T1000 (cell line): ENCODE data around the gene TMEM95.
"Not testable (repeated sequence)": the region's sequence is repeated elsewhere in the genome, so short reads cannot be mapped to it uniquely, and the experiment has no call there.

Source experiments
- DNase-seq: peaks from one replicate; lab custom pipeline; 2025; ENCODE audit warnings: mixed read lengths; lab: John Stamatoyannopoulos, UW

TMEM95 gene

GRCh38 chr17:7346761-7347614 lies 8.0 kb upstream of the TMEM95 start:
- DNase-seq: no peak

GRCh38 chr17:7347630-7348477 lies 7.1 kb upstream of the TMEM95 start:
- no peak for DNase-seq

GRCh38 chr17:7348478-7349242 lies 6.3 kb upstream of the TMEM95 start:
- no peak for DNase-seq

- peak; percentile 99 for DNase-seq
These were observed 3.1 kb upstream of the TMEM95 start, which contains the start of gene KCTD11 for GRCh38 chr17:7351665-7352502. Gene KCTD11 (plus strand): TSS chr17:7352162.

GRCh38 chr17:7352503-7352889 lies 2.5 kb upstream of the TMEM95 start:
- DNase-seq: no peak

- no peak for DNase-seq
These were observed 1.9 kb upstream of the TMEM95 start for GRCh38 chr17:7352910-7353635.

- peak; percentile 41 for DNase-seq
These were observed 603 bp upstream of the TMEM95 start for GRCh38 chr17:7354262-7354843.

GRCh38 chr17:7355573-7355972 lies 617 bp downstream of the TMEM95 start:
- DNase-seq: no peak

- peak; percentile 11 for DNase-seq
These were observed 1.2 kb downstream of the TMEM95 start for GRCh38 chr17:7356072-7356549.

- DNase-seq: no peak
These were observed 1.8 kb downstream of the TMEM95 start for GRCh38 chr17:7356756-7357155.

GRCh38 chr17:7357381-7357780 lies 2.4 kb downstream of the TMEM95 start:
- no peak for DNase-seq

GRCh38 chr17:7361906-7362305 lies 7.0 kb downstream of the TMEM95 start:
- no peak for DNase-seq

GRCh38 chr17:7363311-7363710 lies 8.4 kb downstream of the TMEM95 start:
- no peak for DNase-seq

- DNase-seq: not testable (repeated sequence)
These were observed 11.0 kb downstream of the TMEM95 start for GRCh38 chr17:7365963-7366362.

- no peak for DNase-seq
These were observed 12.1 kb downstream of the TMEM95 start for GRCh38 chr17:7367083-7367482.

GRCh38 chr17:7367918-7368598 lies 13.1 kb downstream of the TMEM95 start:
- DNase-seq: no peak

GRCh38 chr17:7368599-7368994 lies 13.6 kb downstream of the TMEM95 start:
- DNase-seq: not testable (repeated sequence)

- DNase-seq: no peak
These were observed 14.9 kb downstream of the TMEM95 start for GRCh38 chr17:7369825-7370224.

GRCh38 chr17:7370853-7371252 lies 15.9 kb downstream of the TMEM95 start:
- DNase-seq: no peak
